NCI-H69 (cell line): ENCODE data around the gene KIAA0930.

Source experiments
- DNase-seq: peaks from one replicate; lab custom pipeline; 2025; lab: John Stamatoyannopoulos, UW

The KIAA0930 gene

DNA sequence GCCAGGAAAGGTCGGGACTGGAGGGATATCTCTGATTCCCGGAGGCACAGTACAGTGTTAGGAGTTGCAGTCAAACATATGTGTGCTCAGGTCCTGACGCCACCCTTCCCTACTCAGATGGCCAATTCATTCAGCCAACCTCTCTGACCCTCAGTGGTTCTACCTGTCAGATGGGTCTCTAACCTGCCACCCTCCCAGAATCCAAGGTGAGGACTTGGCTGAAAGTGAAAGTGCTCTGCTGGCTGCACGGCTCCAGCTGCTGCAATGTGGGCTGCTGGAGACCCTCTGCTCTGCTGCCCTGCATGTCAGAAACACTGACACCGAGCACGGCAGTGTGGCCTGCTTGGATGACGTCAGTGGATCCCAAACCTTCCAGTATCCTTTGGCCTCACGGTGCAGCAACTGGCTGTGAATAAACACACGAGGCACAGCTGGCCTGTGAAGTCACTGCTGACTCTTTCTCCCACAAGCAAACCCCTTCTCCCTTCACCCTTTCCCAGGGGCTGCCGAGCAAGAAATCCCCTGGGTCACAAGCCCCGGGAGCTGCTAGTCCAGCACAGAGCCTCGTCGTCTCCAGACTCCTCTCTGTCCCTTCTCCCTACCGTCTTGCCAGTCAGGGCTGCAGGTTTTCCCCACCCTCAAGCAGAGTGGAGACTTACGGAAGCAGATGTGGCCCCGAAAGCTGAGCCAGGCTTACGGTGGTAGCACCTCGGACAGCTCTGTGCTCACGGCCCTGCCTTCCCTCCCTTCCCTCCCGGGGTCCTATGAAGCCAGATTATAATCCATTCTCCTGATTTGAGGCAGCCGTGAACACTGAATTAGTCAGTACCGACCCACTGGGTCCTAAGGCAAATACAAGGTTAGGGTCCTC is 24.3 kb downstream of the KIAA0930 start:
- no peak for DNase-seq

GRCh38 chr22:45212992-45213751 is 27.5 kb downstream of the KIAA0930 start:
- DNase-seq = no peak

GRCh38 chr22:45212306-45212709 is 28.4 kb downstream of the KIAA0930 start:
- DNase-seq = peak; percentile 40

DNA sequence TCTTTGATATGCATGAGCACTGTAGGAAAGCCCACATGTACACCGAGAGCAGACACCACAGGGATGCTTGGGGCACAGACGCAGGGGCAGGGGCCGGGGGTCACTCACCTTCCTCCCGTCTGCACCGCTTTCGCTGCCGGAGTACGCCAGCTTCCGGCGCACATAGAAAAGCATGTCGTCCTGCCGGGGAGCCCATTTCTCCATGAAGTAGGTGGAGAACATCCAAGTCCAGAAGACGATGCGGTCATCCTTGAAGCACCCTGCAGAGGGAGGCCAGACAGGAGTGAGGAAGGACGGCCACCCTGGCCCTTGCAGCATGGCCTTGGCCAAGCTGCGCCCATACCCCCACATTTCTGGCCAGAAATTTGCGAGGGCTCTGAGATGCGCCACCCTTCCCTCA is 28.8 kb downstream of the KIAA0930 start:
- no peak for DNase-seq

DNA sequence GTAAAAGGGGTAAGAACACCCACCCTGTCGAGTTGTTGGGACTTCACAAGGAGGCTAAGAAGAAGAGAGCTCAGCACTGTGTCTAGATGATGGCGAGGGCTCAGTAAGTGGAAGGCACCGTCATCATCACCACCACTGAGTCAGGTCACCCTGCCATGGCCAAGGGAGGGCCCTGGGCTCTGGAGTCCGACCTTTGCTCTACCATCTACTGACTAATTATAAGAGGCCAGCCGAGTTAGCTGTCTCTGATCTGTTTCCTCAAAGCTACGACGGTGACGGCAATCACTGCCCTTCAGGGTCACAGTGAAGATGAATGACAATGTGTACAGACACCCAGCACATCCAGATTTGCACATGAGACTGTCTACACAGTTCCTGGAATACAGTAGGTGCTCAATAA is 29.3 kb downstream of the KIAA0930 start:
- no peak for DNase-seq

DNA sequence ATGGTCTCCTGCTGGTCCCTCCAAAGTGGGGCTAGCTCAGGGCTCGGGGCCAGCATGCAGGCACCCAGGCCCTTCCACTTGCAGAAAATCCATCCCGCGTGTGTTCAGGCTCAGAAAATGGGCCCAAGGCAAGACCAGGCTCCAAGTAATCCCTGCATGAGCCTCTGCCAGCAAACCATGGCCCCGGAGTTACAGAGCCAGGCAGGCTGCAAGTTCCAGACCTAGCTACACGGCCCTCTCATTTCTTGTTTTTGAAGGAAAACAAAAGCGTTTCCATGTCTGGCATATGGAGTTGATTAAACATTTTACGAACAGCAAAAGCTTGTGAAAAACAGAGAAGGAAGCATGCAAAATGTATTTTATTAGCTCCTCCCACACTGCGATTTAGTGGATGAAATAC is 29.7 kb downstream of the KIAA0930 start:
- DNase-seq = no peak

DNA sequence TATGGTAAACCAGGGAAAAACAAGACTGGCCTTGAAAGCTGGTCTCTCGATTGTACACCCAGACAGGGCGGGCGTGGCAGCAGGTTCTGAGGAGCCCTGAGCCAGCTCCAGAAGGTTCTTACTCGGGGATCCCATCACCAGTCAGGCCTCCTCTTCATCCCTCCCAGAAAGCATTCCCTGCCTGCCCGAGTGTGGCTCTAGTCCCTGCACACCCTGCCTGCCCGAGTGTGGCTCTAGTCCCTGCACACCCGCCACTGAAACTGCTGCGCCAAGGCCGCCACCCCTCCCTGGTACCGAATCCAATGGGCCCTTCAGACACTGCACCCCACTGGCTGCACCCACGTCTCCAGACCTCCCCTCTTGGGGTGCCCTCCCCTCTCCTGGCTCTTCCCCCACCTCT is 30.1 kb downstream of the KIAA0930 start:
- DNase-seq = no peak

GRCh38 chr22:45210174-45210573 is 30.5 kb downstream of the KIAA0930 start:
- no peak for DNase-seq

DNA sequence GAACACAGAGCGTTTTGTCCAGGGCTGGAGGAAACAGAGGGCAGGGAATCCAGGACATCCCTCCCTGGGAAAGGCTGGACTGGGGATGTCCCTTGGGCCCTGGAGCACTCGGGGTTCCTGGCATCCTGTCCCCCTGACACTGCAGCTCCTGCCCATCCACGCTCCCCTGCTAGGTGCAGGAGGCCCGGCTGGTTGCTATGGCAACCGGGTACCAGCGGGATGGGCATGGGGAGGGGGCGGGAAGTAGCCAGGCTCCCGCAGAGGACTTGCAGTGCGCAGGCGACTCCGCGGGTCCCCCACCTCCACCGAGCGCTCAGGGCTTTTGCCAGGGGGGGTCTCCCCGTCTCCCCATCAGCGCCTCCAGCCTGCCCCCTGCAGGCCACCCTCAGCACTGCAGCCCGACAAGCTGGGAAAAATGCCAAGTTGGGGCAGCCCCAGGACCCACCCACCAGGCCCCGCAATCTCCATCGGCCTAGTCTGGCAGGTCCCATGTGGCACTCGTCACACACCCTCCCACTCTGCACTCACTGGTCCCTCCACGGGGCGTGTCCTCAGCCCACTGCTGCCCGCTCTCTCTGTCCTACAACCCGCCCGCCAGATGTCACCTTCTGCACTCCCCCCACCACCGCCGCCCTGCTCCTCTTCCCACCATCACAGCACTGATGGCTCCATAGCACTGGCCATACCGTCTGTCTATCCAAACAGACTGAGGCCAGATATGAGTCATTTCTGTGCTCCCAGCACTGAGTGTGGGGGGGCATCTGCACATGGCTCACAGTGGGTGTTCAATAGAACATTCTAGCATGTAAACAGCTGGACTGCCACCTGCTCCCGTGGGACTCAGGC is 31.5 kb downstream of the KIAA0930 start:
- peak; percentile 59 for DNase-seq

DNA sequence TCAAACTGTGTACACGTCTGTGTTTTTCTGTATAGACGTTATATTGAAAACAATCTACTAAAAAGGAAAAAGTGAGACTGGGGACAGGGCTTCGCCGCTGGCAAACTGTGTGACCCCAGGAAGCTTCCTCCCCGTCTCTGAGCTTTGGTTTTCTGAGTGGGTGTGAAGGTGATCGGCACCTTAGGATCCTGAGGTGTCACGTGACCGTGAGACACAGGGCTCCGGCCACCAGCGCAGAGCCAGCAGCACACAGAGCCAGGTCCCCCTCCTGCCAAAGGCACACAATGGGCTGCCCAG is 32.0 kb downstream of the KIAA0930 start:
- DNase-seq = no peak

- no peak for DNase-seq
Observed at GRCh38 chr22:45207981-45208664, 32.6 kb downstream of the KIAA0930 start.

- no peak for DNase-seq
Observed at GRCh38 chr22:45207533-45207932, 33.2 kb downstream of the KIAA0930 start.

GRCh38 chr22:45206233-45206632 is 34.5 kb downstream of the KIAA0930 start:
- no peak for DNase-seq

GRCh38 chr22:45205276-45205925 is 35.3 kb downstream of the KIAA0930 start:
- DNase-seq = no peak

DNA sequence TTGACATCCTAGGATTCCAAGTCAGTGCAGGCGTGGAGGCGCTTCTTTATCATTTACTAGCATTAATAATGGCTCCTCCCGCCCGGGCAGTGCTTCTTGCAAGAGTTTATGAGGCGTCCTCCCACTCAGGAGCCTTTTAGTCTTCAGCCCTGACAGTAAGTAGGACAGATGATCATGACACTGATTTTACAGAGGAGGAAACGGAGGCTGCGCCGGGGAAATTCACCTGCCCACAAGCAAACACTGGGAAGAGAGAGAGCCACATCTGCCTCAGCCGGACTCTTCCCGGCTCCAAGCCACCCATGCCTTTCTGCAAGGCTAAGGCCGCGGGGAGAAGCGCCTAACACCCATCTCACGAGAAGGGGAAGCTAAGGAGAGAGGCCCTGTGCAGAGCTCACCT is 35.9 kb downstream of the KIAA0930 start:
- DNase-seq = no peak

GRCh38 chr22:45204241-45204640 is 36.5 kb downstream of the KIAA0930 start:
- no peak for DNase-seq

DNA sequence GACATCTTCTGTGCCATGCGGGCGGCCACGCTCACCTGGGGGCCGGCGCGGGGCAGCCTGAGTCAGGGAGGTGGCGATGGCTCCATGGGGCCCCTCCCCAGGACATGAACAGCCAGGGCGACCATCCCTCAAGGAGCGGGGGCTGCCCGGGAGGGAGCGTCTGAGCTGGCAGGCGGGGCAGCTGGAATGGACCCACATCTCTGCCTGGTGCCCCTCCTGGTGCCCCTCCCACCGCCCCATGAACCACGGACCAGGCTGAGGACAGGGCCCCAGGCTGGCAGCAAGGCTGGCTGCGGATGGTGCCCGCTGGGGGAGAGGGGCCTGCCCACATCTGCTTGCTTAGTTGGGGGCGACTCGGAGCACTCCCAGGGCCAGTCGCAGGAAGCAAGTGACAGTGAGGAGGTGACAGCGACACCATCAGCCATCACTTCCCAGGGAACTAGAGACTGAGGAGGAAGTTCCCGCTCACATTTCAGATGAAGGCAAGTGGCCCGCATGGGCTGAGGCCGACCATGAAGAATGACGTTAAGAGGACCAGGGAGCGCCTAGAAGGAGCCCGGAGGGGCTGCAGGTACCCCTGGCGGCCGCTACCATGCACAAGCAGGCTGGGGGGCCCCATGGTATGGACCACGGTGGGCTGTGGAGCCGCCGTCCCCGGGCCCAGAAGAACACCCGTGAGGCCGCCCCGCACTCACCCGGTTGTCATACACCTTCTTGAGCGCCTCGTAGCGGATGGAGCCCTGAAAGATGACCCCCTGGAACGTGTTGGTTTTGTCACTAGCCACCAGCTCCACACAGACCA is 37.3 kb downstream of the KIAA0930 start:
- DNase-seq = no peak

DNA sequence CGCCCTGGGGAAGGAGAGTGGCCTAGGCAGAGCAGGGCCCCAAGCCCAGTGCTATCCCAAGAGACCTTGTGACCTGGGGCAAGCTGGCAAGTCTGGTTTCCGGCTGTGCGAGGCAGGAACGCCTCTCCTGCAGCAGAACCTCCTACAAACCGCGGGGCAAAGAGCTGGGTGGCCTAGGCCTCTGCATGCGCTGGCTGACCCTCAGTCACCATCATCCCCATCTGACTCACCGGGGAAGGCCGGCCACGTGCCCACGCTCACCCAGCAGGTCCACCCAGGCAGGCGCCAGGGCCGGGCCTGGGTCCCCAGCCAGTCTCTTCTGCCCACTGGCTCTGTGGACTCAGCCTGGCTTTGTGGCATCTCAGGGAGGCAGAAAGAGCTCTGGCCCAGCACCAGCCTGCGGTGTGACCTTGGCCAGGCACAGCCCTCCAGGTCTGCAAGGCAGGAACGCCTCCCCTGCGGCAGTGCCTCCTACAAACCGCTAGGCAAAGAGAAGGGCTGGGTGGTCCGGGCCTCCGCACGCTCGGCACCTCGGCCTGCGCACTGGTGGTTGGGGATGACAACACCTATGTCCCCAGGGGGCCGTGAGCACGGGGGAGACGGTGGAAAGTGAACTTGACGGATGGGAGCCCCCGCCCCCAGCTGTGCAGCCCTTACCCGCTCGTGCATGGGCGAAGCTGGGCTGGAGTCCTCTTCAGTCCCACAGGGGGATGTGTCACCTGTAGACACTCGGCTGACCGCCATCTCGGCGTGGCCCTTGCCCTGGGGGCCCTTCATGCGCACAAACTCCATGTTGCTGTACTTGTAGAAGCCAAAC is 38.2 kb downstream of the KIAA0930 start:
- DNase-seq = no peak

DNA sequence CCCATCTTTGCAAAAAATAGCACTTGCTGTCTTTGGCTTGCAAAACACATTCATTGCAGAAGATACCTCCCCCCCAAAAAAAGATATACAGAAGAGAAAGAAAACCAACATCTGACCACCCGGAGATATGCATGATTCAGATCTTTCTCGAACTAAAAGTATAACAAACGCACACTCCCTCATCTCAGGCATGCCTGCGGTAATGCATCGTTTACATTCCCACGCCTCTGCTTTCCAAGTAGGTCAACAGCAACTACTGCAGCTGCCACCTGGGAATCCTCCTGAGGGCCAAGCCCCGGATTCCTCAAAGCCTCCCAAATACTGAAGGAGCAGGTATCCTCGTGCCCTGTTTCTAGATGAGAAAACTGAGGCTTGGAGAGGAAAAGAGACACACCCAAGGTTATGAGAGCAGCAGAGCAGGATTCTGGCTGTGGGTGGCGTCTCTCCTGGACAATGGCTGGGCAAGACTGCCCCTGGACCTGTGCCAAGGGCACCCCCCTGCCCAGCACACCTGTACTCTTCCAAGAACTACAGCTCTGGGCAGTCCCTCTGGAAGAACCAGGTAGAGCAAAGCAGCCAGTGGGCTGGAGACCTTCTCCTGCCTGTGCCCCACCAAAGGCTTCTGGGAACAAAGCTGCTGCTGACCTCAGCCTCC is 38.9 kb downstream of the KIAA0930 start:
- DNase-seq = peak; percentile 51
